Chondrocyte (in vitro differentiated cells): ENCODE data around the gene SUMO2. TPM values are rescaled to one million over a fixed set of nuclear protein-coding genes. Genes with fewer than 3 reads are reported as not detected.
A peak's percentile ranks its signal among the peaks of the same experiment; 100 is the strongest.

Experiments used
- DNase-seq: peaks from one replicate; pipeline ENCODE4 v3.0.0; 2021; ENCODE audit warnings: mixed read lengths, low spot score
- H3K27ac Mint-ChIP-seq: one replicate; pipeline ENCODE4 v1.8.0; 2021; ENCODE audit warnings: mild to moderate bottlenecking, moderate library complexity, mixed read lengths; ENCODE audit not compliant: unreplicated experiment
- H3K27me3 Mint-ChIP-seq: 2 replicates; pipeline ENCODE4 v1.8.0; 2021; ENCODE audit warnings: low read depth, mixed read lengths
- H3K36me3 Mint-ChIP-seq: 2 replicates; pipeline ENCODE4 v1.8.0; 2021; ENCODE audit warnings: low read depth, mixed read lengths
- H3K4me1 Mint-ChIP-seq: 2 replicates; pipeline ENCODE4 v1.8.0; 2021; ENCODE audit warnings: low read depth, mild to moderate bottlenecking, mixed read lengths
- H3K4me3 Mint-ChIP-seq: one replicate; pipeline ENCODE4 v1.8.0; 2021; ENCODE audit warnings: mild to moderate bottlenecking, moderate library complexity, mixed read lengths; ENCODE audit not compliant: unreplicated experiment
- H3K9me3 Mint-ChIP-seq: 2 replicates; pipeline ENCODE4 v1.8.0; 2021; ENCODE audit warnings: low read depth, mixed read lengths
- long read RNA-seq: library from polyadenylated mRNA; stranded (forward); transcript quantifications from one replicate; pipeline ENCODE4 v2.0.0, GENCODE V29; 2021
- total RNA-seq: library from RNA; stranded (reverse); gene quantifications from 3 replicates; pipeline ENCODE4 v1.2.1, GENCODE V29; 2021
- TF ChIP-seq, protein P1 (sequence below): fragments of 200-600 bp; sonication (generic); IDR thresholded peaks from 2 replicates; pipeline ENCODE4 v1.5.0; 2021; ENCODE audit warnings: antibody characterized with exemption, mild to moderate bottlenecking, moderate library complexity

The SUMO2 gene
- 307 to 347 TPM (median 312 TPM) in 3 replicates for total RNA-seq
- long read RNA-seq, transcript SUMO2-203 (4 exons, 490 nt) = minor isoform, 6 of 159 reads
- long read RNA-seq, transcript SUMO2-202 (4 exons, 3,190 nt) = major isoform, 146 of 159 reads
- long read RNA-seq, partial matches to known transcripts = 0 of 159 reads
- long read RNA-seq, other reads (novel, unspliced or antisense) = 7 of 159 reads

DNA sequence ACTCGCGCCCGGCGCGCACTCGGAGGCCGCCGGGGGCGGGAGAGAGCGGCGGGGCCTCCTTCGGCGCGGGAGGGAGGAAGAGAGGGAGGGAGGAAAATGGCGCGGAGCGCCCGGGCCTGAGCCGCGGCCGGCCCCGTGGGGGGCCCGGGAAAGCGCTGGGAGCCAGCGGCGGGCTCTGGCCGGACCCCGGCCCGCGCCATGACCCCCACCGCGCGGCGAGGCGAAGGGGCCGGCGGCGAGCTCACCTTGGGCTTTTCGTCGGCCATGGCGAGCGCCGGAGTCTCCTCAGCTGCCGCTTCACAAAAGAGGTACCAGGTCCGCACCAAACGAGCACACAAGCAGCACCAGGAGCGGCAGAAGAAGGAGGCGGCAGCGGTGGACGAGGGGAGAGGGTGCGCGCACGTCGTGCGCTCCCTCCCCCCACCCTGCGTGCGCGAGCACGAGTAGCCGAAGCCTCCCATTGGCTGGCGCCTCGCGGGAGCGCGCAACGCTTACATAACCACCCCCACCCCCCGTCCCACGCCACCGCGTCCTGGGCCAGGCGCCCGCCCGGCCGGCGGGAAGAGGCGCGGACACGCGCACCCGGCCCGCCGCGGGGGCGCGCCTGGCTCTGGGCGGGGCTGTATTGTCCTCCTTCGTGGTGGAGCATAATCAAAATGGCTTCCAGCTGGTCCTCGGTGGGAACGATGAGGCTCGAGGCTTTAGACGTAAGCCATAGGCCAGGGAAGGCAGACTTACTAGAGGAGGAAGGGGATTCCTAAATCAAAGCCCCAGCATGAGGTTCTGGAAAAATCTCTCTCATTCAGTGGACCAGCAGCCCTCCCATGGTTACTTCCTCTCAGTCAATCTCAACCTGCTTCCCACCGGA lies at the start of gene SUMO2:
Gene SUMO2, minus strand, starts transcription at position 391 of the 868 bp plus-strand sequence. Its CDS starts 125 bp downstream, at position 266.
- Mint-ChIP-seq H3K27me3 (no peaks in the 10 kb centered on the region), H3K9me3 (no peaks in the 10 kb centered on the region), H3K4me1 (peaks cover 36% of the 10 kb centered on the region), H3K4me3 (peak within 1 kb of the TSS; percentile 77), H3K27ac (peak within 1 kb of the TSS; percentile 98), H3K36me3 (peaks cover 2% of the 10 kb centered on the region)
- TF ChIP-seq, protein P1, sequence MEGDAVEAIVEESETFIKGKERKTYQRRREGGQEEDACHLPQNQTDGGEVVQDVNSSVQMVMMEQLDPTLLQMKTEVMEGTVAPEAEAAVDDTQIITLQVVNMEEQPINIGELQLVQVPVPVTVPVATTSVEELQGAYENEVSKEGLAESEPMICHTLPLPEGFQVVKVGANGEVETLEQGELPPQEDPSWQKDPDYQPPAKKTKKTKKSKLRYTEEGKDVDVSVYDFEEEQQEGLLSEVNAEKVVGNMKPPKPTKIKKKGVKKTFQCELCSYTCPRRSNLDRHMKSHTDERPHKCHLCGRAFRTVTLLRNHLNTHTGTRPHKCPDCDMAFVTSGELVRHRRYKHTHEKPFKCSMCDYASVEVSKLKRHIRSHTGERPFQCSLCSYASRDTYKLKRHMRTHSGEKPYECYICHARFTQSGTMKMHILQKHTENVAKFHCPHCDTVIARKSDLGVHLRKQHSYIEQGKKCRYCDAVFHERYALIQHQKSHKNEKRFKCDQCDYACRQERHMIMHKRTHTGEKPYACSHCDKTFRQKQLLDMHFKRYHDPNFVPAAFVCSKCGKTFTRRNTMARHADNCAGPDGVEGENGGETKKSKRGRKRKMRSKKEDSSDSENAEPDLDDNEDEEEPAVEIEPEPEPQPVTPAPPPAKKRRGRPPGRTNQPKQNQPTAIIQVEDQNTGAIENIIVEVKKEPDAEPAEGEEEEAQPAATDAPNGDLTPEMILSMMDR = peak; percentile 57
- peak; percentile 96 for DNase-seq

DNA sequence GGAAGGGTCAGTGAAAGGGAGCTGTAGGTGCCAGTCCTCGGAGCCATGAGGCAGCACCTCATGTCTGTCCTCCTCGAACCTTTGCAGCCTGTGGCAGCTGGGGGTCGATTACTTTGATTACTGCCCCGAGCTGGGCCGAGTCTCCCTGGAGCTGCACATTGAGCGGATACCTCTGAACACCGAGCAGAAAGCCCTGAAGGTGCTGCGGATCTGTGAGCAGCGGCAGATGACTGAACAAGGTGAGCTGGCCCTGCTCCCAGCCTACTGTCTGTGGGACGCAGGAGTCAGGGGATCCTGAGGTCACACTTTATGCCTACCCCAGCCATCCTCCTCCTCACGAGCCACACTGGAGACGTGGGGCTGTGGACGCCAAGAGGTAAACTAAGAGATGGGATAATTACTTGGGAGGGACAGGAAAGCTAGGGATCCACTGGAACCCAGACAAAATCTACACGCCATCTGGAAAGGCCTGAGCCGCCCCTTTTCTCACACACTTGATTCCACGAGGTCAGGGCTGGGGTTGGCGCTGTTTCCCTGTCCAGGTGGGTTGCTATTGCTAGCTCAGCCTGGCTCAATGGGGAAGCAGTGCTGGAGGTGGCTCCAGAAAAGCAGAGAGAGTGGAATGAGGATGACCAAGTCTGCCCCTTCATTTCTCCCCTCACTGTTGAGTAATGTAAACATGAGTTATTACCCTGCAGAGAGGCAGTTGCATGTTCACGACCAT lies 49.1 kb upstream of the SUMO2 start:
- Mint-ChIP-seq H3K9me3 (no peaks in the 10 kb centered on the region), H3K4me3 (no peak overlapping the region), H3K27me3 (no peaks in the 10 kb centered on the region), H3K36me3 (peaks cover 26% of the 10 kb centered on the region), H3K4me1 (no peaks in the 10 kb centered on the region), H3K27ac (no peak overlapping the region)
- TF ChIP-seq, protein P1 = no peak
- DNase-seq = no peak

DNA sequence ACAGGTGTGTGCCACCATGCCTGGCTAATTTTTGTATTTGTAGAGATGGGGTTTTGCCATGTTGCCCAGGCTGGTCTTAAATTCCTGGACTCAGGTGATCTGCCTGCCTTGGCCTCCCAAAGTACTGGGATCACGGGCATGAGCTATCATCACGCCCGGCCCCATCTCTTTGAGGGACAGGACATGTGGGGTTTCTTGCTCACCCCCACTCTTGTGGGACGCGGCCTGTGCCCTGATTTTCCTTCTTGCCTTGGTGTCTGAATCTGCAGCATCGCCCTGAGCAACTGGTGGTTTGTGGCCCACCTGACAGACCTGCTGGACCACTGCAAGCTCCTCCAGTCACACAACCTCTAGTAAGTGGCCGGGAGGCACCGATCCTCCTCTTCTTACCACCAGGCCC lies 48.3 kb upstream of the SUMO2 start:
- Mint-ChIP-seq H3K4me1 (no peaks in the 10 kb centered on the region), H3K27me3 (no peaks in the 10 kb centered on the region), H3K36me3 (peaks cover 26% of the 10 kb centered on the region), H3K4me3 (no peak overlapping the region), H3K27ac (no peak overlapping the region), H3K9me3 (no peaks in the 10 kb centered on the region)
- TF ChIP-seq, protein P1 = no peak
- DNase-seq = no peak

DNA sequence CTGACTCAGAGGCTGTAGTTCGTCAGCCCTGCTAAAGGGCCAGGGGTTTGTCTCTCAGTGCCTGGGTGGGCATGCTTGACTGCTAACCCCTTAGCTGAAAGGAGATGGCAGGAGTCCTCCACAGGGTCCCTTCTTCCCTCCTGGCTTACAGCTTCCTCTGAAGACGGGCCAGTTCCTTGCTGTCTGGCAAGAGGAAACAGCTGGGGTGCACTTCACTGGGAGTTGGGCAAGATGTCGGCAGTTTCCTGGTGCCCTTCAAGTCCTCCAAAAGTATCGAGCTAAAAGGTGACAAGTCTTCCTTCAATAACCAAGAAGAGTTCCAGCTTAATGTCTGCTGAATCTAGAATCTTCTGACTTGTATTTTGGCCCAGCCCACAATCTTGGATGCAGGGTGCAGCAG lies 46.1 kb upstream of the SUMO2 start:
- no peak for DNase-seq
- peaks cover 28% of the 10 kb centered on the region for H3K36me3 Mint-ChIP-seq
- no peaks in the 10 kb centered on the region for H3K9me3 Mint-ChIP-seq
- H3K27me3 Mint-ChIP-seq = no peaks in the 10 kb centered on the region
- TF ChIP-seq, protein P1 = no peak
- no peaks in the 10 kb centered on the region for H3K4me1 Mint-ChIP-seq
- no peak overlapping the region for H3K4me3 Mint-ChIP-seq
- no peak overlapping the region for H3K27ac Mint-ChIP-seq

DNA sequence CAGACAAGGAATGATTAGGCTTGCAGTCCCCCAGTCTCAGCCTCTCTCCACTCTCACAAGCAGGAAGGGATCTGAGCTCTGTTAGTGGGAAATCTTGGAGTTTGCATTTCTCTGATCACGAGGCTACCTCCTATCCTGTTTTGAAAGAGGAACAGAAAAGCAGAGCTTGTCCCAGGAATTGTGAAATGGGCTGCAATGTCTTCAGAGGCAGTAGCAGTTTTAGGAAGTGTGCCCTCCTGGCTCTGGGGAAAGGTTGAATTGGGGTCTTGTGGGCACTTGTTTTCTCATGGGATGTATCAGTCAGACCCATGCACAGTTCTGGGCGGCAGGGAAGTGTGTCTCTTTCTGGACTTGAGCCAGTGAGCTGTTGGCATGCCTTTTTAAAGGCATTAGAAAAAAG lies 45.5 kb upstream of the SUMO2 start:
- TF ChIP-seq, protein P1 = no peak
- Mint-ChIP-seq H3K4me1 (no peaks in the 10 kb centered on the region), H3K4me3 (no peak overlapping the region), H3K27me3 (no peaks in the 10 kb centered on the region), H3K27ac (peak overlapping the region; percentile 27), H3K9me3 (no peaks in the 10 kb centered on the region), H3K36me3 (peaks cover 29% of the 10 kb centered on the region)
- no peak for DNase-seq
